H1 (cell line): ENCODE measurements around the gene UBB. TPM values are rescaled to one million over a fixed set of nuclear protein-coding genes. Genes with fewer than 3 reads are reported as not detected.

Experiments
- CTCF ChIA-PET: fragments of 300-600 bp; sonication (Branson Sonifier 250); formaldehyde crosslinking; loops from one replicate; lab custom pipeline; 2021; ENCODE audit not compliant: partially characterized antibody; lab: Charles Lee
- POLR2A ChIA-PET: fragments of 300-600 bp; sonication (Branson Sonifier 250); formaldehyde crosslinking; loops from one replicate; lab custom pipeline; 2021; ENCODE audit warnings: inconsistent platforms; ENCODE audit not compliant: partially characterized antibody; lab: Charles Lee
- DNase-seq, 2 experiments: peaks; one replicate each; pipeline versions ENCODE4 v3.0.0 to v3.0.0-alpha.2; 2010 to 2022; ENCODE audit warnings: low spot score in 2 of 2, low read depth in 1 of 2, mixed read lengths in 1 of 2
- FAIRE-seq: peaks from 2 replicates; lab custom pipeline; 2011; peaks lifted over from hg19 to GRCh38; lab: Jason Lieb, UNC
- H2AFZ ChIP-seq: 2 replicates; pipeline ENCODE4 v1.8.1; 2012; ENCODE audit warnings: low read length, inconsistent platforms
- H2AK5ac ChIP-seq: 2 replicates; pipeline ENCODE4 v1.6.1; 2013; ENCODE audit warnings: low read depth, low read length
- H2BK120ac ChIP-seq: replicated peaks from 2 replicates; pipeline ENCODE3; 2013; ENCODE audit warnings: low read depth, low read length, inconsistent platforms
- H2BK12ac ChIP-seq: 2 replicates; pipeline ENCODE4 v1.6.1; 2013; ENCODE audit warnings: low read depth, low read length
- H2BK15ac ChIP-seq: 2 replicates; pipeline ENCODE4 v1.6.1; 2013; ENCODE audit warnings: low read length
- H2BK20ac ChIP-seq: 2 replicates; pipeline ENCODE4 v1.6.1; 2013; ENCODE audit warnings: low read length
- H2BK5ac ChIP-seq: 2 replicates; pipeline ENCODE4 v1.6.1; 2013; ENCODE audit warnings: low read depth, low read length
- H3K14ac ChIP-seq: 2 replicates; pipeline ENCODE4 v1.6.1; 2013; ENCODE audit warnings: inconsistent platforms; ENCODE audit not compliant: insufficient read length
- H3K18ac ChIP-seq: 2 replicates; pipeline ENCODE4 v1.6.1; 2013; ENCODE audit warnings: low read length; ENCODE audit errors: extremely low read depth
- H3K23ac ChIP-seq: 2 replicates; pipeline ENCODE4 v1.6.1; 2013; ENCODE audit warnings: inconsistent platforms; ENCODE audit not compliant: insufficient read length
- H3K23me2 ChIP-seq: 2 replicates; pipeline ENCODE4 v1.6.1; 2013; ENCODE audit warnings: low read depth, low read length
- H3K27ac ChIP-seq: 2 replicates; pipeline ENCODE4 v1.6.1; 2011; ENCODE audit warnings: low read depth, low read length, inconsistent platforms
- H3K27me3 ChIP-seq, 4 experiments: replicated peaks in 1 of 4; 1 replicate in 1 of 4; 2 replicates in 3 of 4; pipeline versions ENCODE4 v1.6.1 to v1.8.1; 2011 to 2013; ENCODE audit warnings: low read length in 3 of 4, mild to moderate bottlenecking in 3 of 4, inconsistent platforms in 2 of 4, mixed read lengths in 2 of 4, moderate library complexity in 1 of 4; ENCODE audit not compliant: control insufficient read depth in 3 of 4, insufficient read depth in 3 of 4; ENCODE audit errors: extremely low read depth in 1 of 4
- H3K36me3 ChIP-seq, 4 experiments: 2 replicates each; pipeline versions ENCODE4 v1.6.1 to v1.8.1; 2011 to 2013; ENCODE audit warnings: mild to moderate bottlenecking in 4 of 4, low read length in 3 of 4, moderate library complexity in 2 of 4, control low read depth in 1 of 4, inconsistent platforms in 1 of 4; ENCODE audit not compliant: insufficient read depth in 4 of 4, control insufficient read depth in 2 of 4
- H3K4ac ChIP-seq: replicated peaks from 2 replicates; pipeline ENCODE3; 2013; ENCODE audit warnings: low read length, low read depth, mixed read lengths, inconsistent platforms; ENCODE audit not compliant: insufficient read length
- H3K4me1 ChIP-seq, 4 experiments: replicated peaks in 1 of 4; 1 replicate in 1 of 4; 2 replicates in 3 of 4; pipeline versions ENCODE4 v1.6.1 to v1.8.1; 2011 to 2013; ENCODE audit warnings: low read length in 3 of 4, inconsistent platforms in 2 of 4, mixed read lengths in 1 of 4; ENCODE audit not compliant: insufficient read depth in 4 of 4, control insufficient read depth in 3 of 4
- H3K4me2 ChIP-seq, 2 experiments: 2 replicates each; pipeline versions ENCODE4 v1.6.1 to v1.8.1; 2011 to 2013; ENCODE audit warnings: low read depth in 2 of 2, low read length in 2 of 2, control low read depth in 1 of 2, inconsistent platforms in 1 of 2, mild to moderate bottlenecking in 1 of 2; ENCODE audit not compliant: insufficient read depth in 1 of 2
- H3K4me3 ChIP-seq, 4 experiments: fragments of 200-600, 300-600 bp in 1 of 4; sonication (generic), shearing (Covaris generic), sonication (Bioruptor Twin) in 1 of 4; 2 replicates each; pipeline versions ENCODE4 v1.5.1 to v1.8.1; 2011 to 2016; ENCODE audit warnings: low read length in 4 of 4, low read depth in 3 of 4, control low read depth in 2 of 4, inconsistent platforms in 2 of 4, mild to moderate bottlenecking in 2 of 4, mixed read lengths in 1 of 4, moderate library complexity in 1 of 4; ENCODE audit not compliant: insufficient read depth in 2 of 4; ENCODE audit errors: extremely low read depth in 1 of 4
- H3K56ac ChIP-seq: replicated peaks from 2 replicates; pipeline ENCODE3; 2013; ENCODE audit warnings: low read depth, mild to moderate bottlenecking, mixed read lengths, low read length, inconsistent platforms; ENCODE audit not compliant: insufficient read length
- H3K79me1 ChIP-seq: 2 replicates; pipeline ENCODE4 v1.6.1; 2013; ENCODE audit warnings: low read depth, low read length, control low read depth
- H3K79me2 ChIP-seq, 2 experiments: 2 replicates each; pipeline versions ENCODE4 v1.6.1 to v1.8.1; 2012 to 2013; ENCODE audit warnings: low read length in 2 of 2, mild to moderate bottlenecking in 2 of 2, inconsistent platforms in 1 of 2; ENCODE audit not compliant: insufficient read depth in 2 of 2, control insufficient read depth in 1 of 2
- H3K9ac ChIP-seq, 4 experiments: replicated peaks in 1 of 4; 1 replicate in 1 of 4; 2 replicates in 3 of 4; pipeline versions ENCODE4 v1.6.1 to v1.8.1; 2011 to 2013; ENCODE audit warnings: low read depth in 3 of 4, low read length in 3 of 4, control low read depth in 2 of 4, mild to moderate bottlenecking in 2 of 4, moderate library complexity in 2 of 4, inconsistent platforms in 1 of 4; ENCODE audit errors: extremely low read depth in 1 of 4
- H3K9me3 ChIP-seq, 2 experiments: 2 replicates each; pipeline versions ENCODE4 v1.6.1 to v1.8.1; 2012 to 2013; ENCODE audit warnings: mild to moderate bottlenecking in 2 of 2, moderate library complexity in 2 of 2, control low read depth in 1 of 2, inconsistent platforms in 1 of 2, low read depth in 1 of 2, low read length in 1 of 2, mixed read lengths in 1 of 2; ENCODE audit not compliant: insufficient read depth in 2 of 2
- H4K20me1 ChIP-seq, 2 experiments: replicated peaks in 1 of 2; 2 replicates each; pipeline versions ENCODE3 to v1.8.1; 2011 to 2013; ENCODE audit warnings: inconsistent platforms in 2 of 2, low read length in 2 of 2, mild to moderate bottlenecking in 1 of 2; ENCODE audit not compliant: insufficient read depth in 2 of 2, control insufficient read depth in 1 of 2
- H4K5ac ChIP-seq: 2 replicates; pipeline ENCODE4 v1.6.1; 2013; ENCODE audit warnings: low read length, low read depth, mixed read lengths, inconsistent platforms; ENCODE audit not compliant: insufficient read length
- H4K8ac ChIP-seq: 2 replicates; pipeline ENCODE4 v1.8.0; 2013; ENCODE audit warnings: mild to moderate bottlenecking, moderate library complexity, low read length, inconsistent platforms; ENCODE audit not compliant: insufficient read depth; ENCODE audit errors: extremely low read depth
- H4K91ac ChIP-seq: replicated peaks from 2 replicates; pipeline ENCODE3; 2013; ENCODE audit warnings: low read length, mixed read lengths, inconsistent platforms; ENCODE audit not compliant: insufficient read length
- CTBP2 ChIP-seq: IDR thresholded peaks from 2 replicates; pipeline ENCODE4 v1.7.0; 2011; ENCODE audit warnings: borderline replicate concordance, mild to moderate bottlenecking, moderate library complexity, mixed read lengths, low read length; ENCODE audit not compliant: insufficient read depth, insufficient read length
- E2F6 ChIP-seq: IDR thresholded peaks from 2 replicates; pipeline ENCODE4 v1.6.1; 2012; ENCODE audit warnings: inconsistent platforms
- EZH2 ChIP-seq: fragments of 200-600 bp; sonication (generic); IDR thresholded peaks from 2 replicates; pipeline ENCODE4 v1.7.1; 2012; ENCODE audit warnings: low read depth, mild to moderate bottlenecking, moderate library complexity, low read length, inconsistent platforms; ENCODE audit not compliant: severe bottlenecking
- HDAC6 ChIP-seq: IDR thresholded peaks from one replicate; pipeline ENCODE4 v1.7.1; 2012; ENCODE audit warnings: low read depth, mild to moderate bottlenecking, inconsistent platforms, low read length, moderate library complexity
- JUN ChIP-seq: IDR thresholded peaks from 2 replicates; pipeline ENCODE4 v1.6.1; 2011; ENCODE audit warnings: low read depth, mild to moderate bottlenecking, improper control_type of control experiment, low read length
- KDM5A ChIP-seq: fragments of 200-600 bp; IDR thresholded peaks from 2 replicates; pipeline ENCODE4 v1.7.1; 2012; ENCODE audit warnings: mild to moderate bottlenecking, low read length, inconsistent platforms, mixed read lengths
- NRF1 ChIP-seq: IDR thresholded peaks from 2 replicates; pipeline ENCODE4 v1.6.1; 2011; ENCODE audit warnings: mild to moderate bottlenecking, low read depth, low read length, improper control_type of control experiment
- SIX5 ChIP-seq: IDR thresholded peaks from 2 replicates; pipeline ENCODE4 v1.6.1; 2011; ENCODE audit warnings: mild to moderate bottlenecking, low read depth, low read length
- SRF ChIP-seq: IDR thresholded peaks from 2 replicates; pipeline ENCODE4 v1.6.1; 2011; ENCODE audit warnings: mild to moderate bottlenecking, low read depth, low read length, moderate library complexity
- USF2 ChIP-seq: IDR thresholded peaks from 2 replicates; pipeline ENCODE4 v1.6.1; 2011; ENCODE audit warnings: low read length, improper control_type of control experiment
- WGBS, 2 experiments: shearing (Covaris generic) in 1 of 2; methylation state at CpG; one replicate each; pipeline versions ENCODE4 v1.1.6 to v1.1.7; 2013 to 2015; ENCODE audit warnings: low lambda C conversion rate in 2 of 2, mixed read lengths in 2 of 2, inconsistent platforms in 1 of 2, low coverage in 1 of 2, missing lambda C conversion rate in 1 of 2; ENCODE audit not compliant: insufficient replicate concordance in 2 of 2, insufficient coverage in 1 of 2, insufficient read length in 1 of 2; ENCODE audit errors: extremely low coverage in 1 of 2, missing lambda C conversion rate in 1 of 2; 5-methylcytosine and 5-hydroxymethylcytosine counted together
- polyA plus RNA-seq, 7 experiments: library from polyadenylated mRNA; depleted of rRNA in 3 of 7; stranded (reverse) in 5 of 7; unstranded in 2 of 7; fragments of >200 nt in 5 of 7; fragments of 200-250 nt in 2 of 7; gene quantifications; 1 replicate in 5 of 7; 2 replicates in 1 of 7; 4 replicates in 1 of 7; pipeline versions ENCODE4 v1.2.1 to v1.2.3, GENCODE V29; 2011 to 2013; ENCODE audit warnings: missing spikeins in 2 of 7, mixed read lengths in 2 of 7
- total RNA-seq: library from RNA; stranded (reverse); fragmentation: NEBNext Ultra II Directional; extraction: Animal tissue kit (Norgen Biotek cat#: 25700); gene quantifications from 2 replicates; pipeline ENCODE4 v1.2.1, GENCODE V29; 2021

UBB gene
- total and polyA plus RNA-seq, 2 of the 8 experiments (the other 6 are each of a cell fraction or from before 2014, with no cell fraction given): 1,597 to 1,605 TPM

- Histone ChIP-seq H3K4me3 (no peak overlapping the region), H3K56ac (no peak overlapping the region), H3K27ac (no peak overlapping the region), H3K14ac (no peak overlapping the region), H3K9ac (no peak overlapping the region), H3K4me1 (peaks cover 0 to 2% (median 0%) of the 10 kb centered on the region in 4 experiments; a peak in 4 of 7 replicates), H2BK120ac (no peak overlapping the region), H3K4me2 (no peak overlapping the region; a peak in 1 of 4 replicates), H4K5ac (no peak overlapping the region), H4K8ac (no peak overlapping the region; the same call in 1 of the 2 replicates), H3K4ac (no peak overlapping the region), H3K23ac (no peak overlapping the region), H3K9me3 (no peaks in the 10 kb centered on the region), H2AK5ac (no peak overlapping the region), H4K91ac (peak overlapping the region; percentile 69), H2BK20ac (no peak overlapping the region), H3K27me3 (no peaks in the 10 kb centered on the region), H3K79me1 (0 out of 2 replicates have a peak, but pooled peaks cover 6% of the 10 kb centered on the region), H2BK15ac (no peak overlapping the region), H3K23me2 (peaks cover 2% of the 10 kb centered on the region), H2AFZ (no peak overlapping the region), H3K36me3 (peaks cover 4 to 20% (median 15%) of the 10 kb centered on the region in 4 experiments), H3K79me2 (peaks cover 0 to 23% of the 10 kb centered on the region in 2 experiments; a peak in 2 of 4 replicates), H3K18ac (no peak overlapping the region), H2BK12ac (peak overlapping the region; percentile 45; the same call in 1 of the 2 replicates), H2BK5ac (no peak overlapping the region), H4K20me1 (peaks cover 3 to 9% of the 10 kb centered on the region in 2 experiments)
- CTCF ChIA-PET: interaction anchor here (0.6 to 6.6 kb wide), 8 partner anchors 10 to 104 kb away, joined by 3 to 51 read pairs (median 5); partner anchors contain the start of gene TRPV2
- FAIRE-seq (no peak), DNase-seq (no peak)
- POLR2A ChIA-PET: interaction anchor here (0.6 to 1.6 kb wide), 6 partner anchors 8 to 60 kb away, joined by 3 to 7 read pairs (median 4); partner anchors contain the start of gene CENPV
- 82% methylated on average over 17 of the region's 17 CpGs; no CpG with 5 or more reads in 1 of the 2 experiments for WGBS, 2 experiments
- TF ChIP-seq E2F6 (no peak), JUN (no peak), SRF (no peak), USF2 (no peak), HDAC6 (no peak), SIX5 (no peak), KDM5A (no peak), CTBP2 (no peak), NRF1 (no peak), EZH2 (no peak)
Measured at GRCh38 chr17:16378636-16379282, 2.1 kb upstream of the UBB start.
